K562 (cell line): ENCODE measurements around the gene PLCB3. TPM values are rescaled to one million over a fixed set of nuclear protein-coding genes. Genes with fewer than 3 reads are reported as not detected.

ENCODE experiments used
- BRF1 ChIP-seq: IDR thresholded peaks from 3 replicates; pipeline ENCODE4 v1.6.1; 2011; ENCODE audit warnings: borderline replicate concordance, mild to moderate bottlenecking; ENCODE audit not compliant: insufficient read length; ENCODE audit errors: extremely low read depth
- CBX3 ChIP-seq, 2 experiments: IDR thresholded peaks; 1 replicate in 1 of 2; 2 replicates in 1 of 2; pipeline ENCODE4 v1.6.1; 2012; ENCODE audit warnings: inconsistent platforms in 2 of 2, low read length in 2 of 2, borderline replicate concordance in 1 of 2, control low read depth in 1 of 2
- CTBP1 ChIP-seq: fragments of 450-650 bp; IDR thresholded peaks from 2 replicates; pipeline ENCODE4 v1.6.1; 2016; ENCODE audit warnings: borderline replicate concordance
- DIDO1 ChIP-seq: fragments of 450-650 bp; IDR thresholded peaks from 2 replicates; pipeline ENCODE4 v1.6.1; 2016; ENCODE audit warnings: low read depth, missing biosample characterization, missing genetic modification characterization
- ESRRB ChIP-seq: fragments of 250-450 bp; sonication (Bioruptor Pico); IDR thresholded peaks from 2 replicates; pipeline ENCODE4 v1.5.0; 2020; ENCODE audit warnings: mild to moderate bottlenecking, moderate library complexity, borderline replicate concordance
- GTF2E2 ChIP-seq: fragments of 200-800 bp; sonication (Bioruptor generic); IDR thresholded peaks from 2 replicates; pipeline ENCODE4 v1.6.1; 2016; ENCODE audit warnings: missing genetic modification characterization, missing compliant biosample characterization
- ILK ChIP-seq: fragments of 450-650 bp; IDR thresholded peaks from 2 replicates; pipeline ENCODE4 v1.6.1; 2016; ENCODE audit warnings: missing genetic modification characterization, low read depth, mild to moderate bottlenecking, missing compliant biosample characterization, moderate library complexity, borderline replicate concordance
- NCOA1 ChIP-seq: fragments of 450-650 bp; IDR thresholded peaks from 2 replicates; pipeline ENCODE4 v1.6.1; 2016; ENCODE audit warnings: low read depth
- PRMT5 ChIP-seq: sonication (generic); formaldehyde crosslinking; IDR thresholded peaks from 2 replicates; pipeline ENCODE4 v1.5.0; 2020; ENCODE audit warnings: missing genetic modification reagents
- polyA plus RNA-seq, 8 experiments: library from polyadenylated mRNA; depleted of rRNA in 4 of 8; stranded (reverse) in 5 of 8; unstranded in 3 of 8; fragments of >200 nt; fragmentation: Nextera tagmentation in 2 of 8; fragmentation: Illumina TruSeq in 1 of 8; extraction: Ambion mirVana in 2 of 8; extraction: Trizol in 1 of 8; gene quantifications; 2 replicates each; pipeline versions ENCODE4 v1.2.1 to v1.2.3, GENCODE V29; 2011 to 2014; ENCODE audit warnings: inconsistent platforms in 1 of 8, missing spikeins in 1 of 8
- total RNA-seq, 7 experiments: library from RNA; depleted of rRNA in 6 of 7; stranded (reverse); fragments of >200 nt in 6 of 7; fragmentation: Illumina TruSeq in 2 of 7; extraction: Trizol in 2 of 7; gene quantifications; 2 replicates each; pipeline versions ENCODE4 v1.2.1 to v1.2.3, GENCODE V29; 2011 to 2021; ENCODE audit warnings: low replicate concordance in 1 of 7
- TF ChIP-seq, protein P1 (sequence below): fragments of 450-650 bp; IDR thresholded peaks from 2 replicates; pipeline ENCODE4 v1.6.1; 2016; ENCODE audit warnings: borderline replicate concordance
- TF ChIP-seq, protein P2 (sequence below): fragments of 450-650 bp; IDR thresholded peaks from one replicate; pipeline ENCODE4 v1.6.1; 2018; ENCODE audit warnings: mild to moderate bottlenecking, moderate library complexity; ENCODE audit not compliant: partially characterized antibody
- TF ChIP-seq, protein P3 (sequence below), 2 experiments: IDR thresholded peaks; 2 replicates each; pipeline ENCODE4 v1.6.1; 2012; ENCODE audit warnings: improper control_type of control experiment in 2 of 2, low read depth in 2 of 2, low read length in 2 of 2, borderline replicate concordance in 1 of 2
- TF ChIP-seq, protein P4 (sequence below), 3 experiments: IDR thresholded peaks in 2 of 3; conservative IDR thresholded peaks in 1 of 3; 2 replicates each; pipeline ENCODE4 v1.5.1; 2011 to 2012; ENCODE audit warnings: low read length in 3 of 3, mild to moderate bottlenecking in 3 of 3, control low read depth in 2 of 3, improper control_type of control experiment in 1 of 3, inconsistent platforms in 1 of 3, low read depth in 1 of 3, mixed read lengths in 1 of 3, moderate library complexity in 1 of 3; ENCODE audit not compliant: insufficient read depth in 2 of 3
- TF ChIP-seq, protein P5 (sequence below): fragments of 450-650 bp; formaldehyde crosslinking; IDR thresholded peaks from 2 replicates; pipeline ENCODE4 v1.4.0; 2020; ENCODE audit warnings: mild to moderate bottlenecking, moderate library complexity
- TF ChIP-seq, protein P6 (sequence below): sonication (generic); formaldehyde crosslinking; IDR thresholded peaks from 2 replicates; pipeline ENCODE4 v1.8.0; 2022; ENCODE audit warnings: missing genetic modification reagents, mild to moderate bottlenecking, moderate library complexity, borderline replicate concordance

PLCB3 gene
- total and polyA plus RNA-seq, 9 of the 15 experiments (the other 6 are each of a cell fraction or from before 2014, with no cell fraction given), result 0.31 to 44.8 (median 14.6) TPM

DNA sequence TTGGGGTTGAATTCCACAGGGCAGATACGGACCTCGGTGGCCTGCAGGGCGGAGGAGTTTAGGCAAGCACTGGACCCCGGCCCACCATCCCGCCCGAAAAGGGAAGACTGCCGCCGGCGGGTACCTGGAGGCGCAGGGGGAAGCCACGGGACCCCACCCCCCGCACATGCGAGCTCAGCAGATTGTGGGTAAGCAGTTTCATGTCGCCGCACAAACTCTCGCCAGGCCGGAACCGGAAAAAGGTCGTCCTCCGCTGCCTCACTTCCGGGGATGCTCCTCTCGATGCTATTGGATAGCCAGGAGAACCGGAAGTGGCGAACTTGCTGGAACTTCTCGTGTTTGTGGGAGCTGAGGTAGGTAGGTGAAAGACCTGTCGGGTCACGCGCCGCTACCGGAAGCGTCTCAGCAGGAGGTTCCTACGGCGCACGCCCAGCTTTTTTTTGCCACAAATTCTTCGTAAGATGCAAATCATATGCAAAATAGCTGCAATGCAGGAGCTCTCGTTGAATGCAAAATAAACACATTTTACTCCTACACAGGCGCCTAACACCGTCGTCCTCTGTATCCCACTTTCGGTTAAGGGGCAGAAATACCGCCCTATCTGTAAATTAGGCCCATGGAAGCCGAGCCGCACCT is 66.1 kb downstream of the PLCB3 start, which contains the start of gene TRMT112 (continued):
- TF ChIP-seq, protein P1, sequence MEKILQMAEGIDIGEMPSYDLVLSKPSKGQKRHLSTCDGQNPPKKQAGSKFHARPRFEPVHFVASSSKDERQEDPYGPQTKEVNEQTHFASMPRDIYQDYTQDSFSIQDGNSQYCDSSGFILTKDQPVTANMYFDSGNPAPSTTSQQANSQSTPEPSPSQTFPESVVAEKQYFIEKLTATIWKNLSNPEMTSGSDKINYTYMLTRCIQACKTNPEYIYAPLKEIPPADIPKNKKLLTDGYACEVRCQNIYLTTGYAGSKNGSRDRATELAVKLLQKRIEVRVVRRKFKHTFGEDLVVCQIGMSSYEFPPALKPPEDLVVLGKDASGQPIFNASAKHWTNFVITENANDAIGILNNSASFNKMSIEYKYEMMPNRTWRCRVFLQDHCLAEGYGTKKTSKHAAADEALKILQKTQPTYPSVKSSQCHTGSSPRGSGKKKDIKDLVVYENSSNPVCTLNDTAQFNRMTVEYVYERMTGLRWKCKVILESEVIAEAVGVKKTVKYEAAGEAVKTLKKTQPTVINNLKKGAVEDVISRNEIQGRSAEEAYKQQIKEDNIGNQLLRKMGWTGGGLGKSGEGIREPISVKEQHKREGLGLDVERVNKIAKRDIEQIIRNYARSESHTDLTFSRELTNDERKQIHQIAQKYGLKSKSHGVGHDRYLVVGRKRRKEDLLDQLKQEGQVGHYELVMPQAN, result peak; percentile 89; the same call in 1 of the 2 replicates
- TF ChIP-seq GTF2E2 (tag) (peak; percentile 70; the same call in 1 of the 2 replicates), DIDO1 (tag) (0 out of 2 replicates have a peak, but pooled peaks have one; percentile 40), PRMT5 (CRISPR knock-in tag) (no peak), ILK (no peak), CTBP1 (0 out of 2 replicates have a peak, but pooled peaks have one; percentile 13), BRF1 (no peak), CBX3 (IDR thresholded peaks at IDR 0.05; ENCODE audit: borderline replicate concordance in 1 of 2, low read length in 2 of 2) (no peak), NCOA1 (no peak), ESRRB (CRISPR knock-in tag) (no peak)
- TF ChIP-seq, protein P2, sequence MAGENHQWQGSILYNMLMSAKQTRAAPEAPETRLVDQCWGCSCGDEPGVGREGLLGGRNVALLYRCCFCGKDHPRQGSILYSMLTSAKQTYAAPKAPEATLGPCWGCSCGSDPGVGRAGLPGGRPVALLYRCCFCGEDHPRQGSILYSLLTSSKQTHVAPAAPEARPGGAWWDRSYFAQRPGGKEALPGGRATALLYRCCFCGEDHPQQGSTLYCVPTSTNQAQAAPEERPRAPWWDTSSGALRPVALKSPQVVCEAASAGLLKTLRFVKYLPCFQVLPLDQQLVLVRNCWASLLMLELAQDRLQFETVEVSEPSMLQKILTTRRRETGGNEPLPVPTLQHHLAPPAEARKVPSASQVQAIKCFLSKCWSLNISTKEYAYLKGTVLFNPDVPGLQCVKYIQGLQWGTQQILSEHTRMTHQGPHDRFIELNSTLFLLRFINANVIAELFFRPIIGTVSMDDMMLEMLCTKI, result no peak
- TF ChIP-seq, protein P3, sequence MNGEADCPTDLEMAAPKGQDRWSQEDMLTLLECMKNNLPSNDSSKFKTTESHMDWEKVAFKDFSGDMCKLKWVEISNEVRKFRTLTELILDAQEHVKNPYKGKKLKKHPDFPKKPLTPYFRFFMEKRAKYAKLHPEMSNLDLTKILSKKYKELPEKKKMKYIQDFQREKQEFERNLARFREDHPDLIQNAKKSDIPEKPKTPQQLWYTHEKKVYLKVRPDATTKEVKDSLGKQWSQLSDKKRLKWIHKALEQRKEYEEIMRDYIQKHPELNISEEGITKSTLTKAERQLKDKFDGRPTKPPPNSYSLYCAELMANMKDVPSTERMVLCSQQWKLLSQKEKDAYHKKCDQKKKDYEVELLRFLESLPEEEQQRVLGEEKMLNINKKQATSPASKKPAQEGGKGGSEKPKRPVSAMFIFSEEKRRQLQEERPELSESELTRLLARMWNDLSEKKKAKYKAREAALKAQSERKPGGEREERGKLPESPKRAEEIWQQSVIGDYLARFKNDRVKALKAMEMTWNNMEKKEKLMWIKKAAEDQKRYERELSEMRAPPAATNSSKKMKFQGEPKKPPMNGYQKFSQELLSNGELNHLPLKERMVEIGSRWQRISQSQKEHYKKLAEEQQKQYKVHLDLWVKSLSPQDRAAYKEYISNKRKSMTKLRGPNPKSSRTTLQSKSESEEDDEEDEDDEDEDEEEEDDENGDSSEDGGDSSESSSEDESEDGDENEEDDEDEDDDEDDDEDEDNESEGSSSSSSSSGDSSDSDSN (IDR thresholded peaks at IDR 0.05; ENCODE audit: borderline replicate concordance in 1 of 2, low read depth in 2 of 2, low read length in 2 of 2), result no peak
- TF ChIP-seq, protein P4, sequence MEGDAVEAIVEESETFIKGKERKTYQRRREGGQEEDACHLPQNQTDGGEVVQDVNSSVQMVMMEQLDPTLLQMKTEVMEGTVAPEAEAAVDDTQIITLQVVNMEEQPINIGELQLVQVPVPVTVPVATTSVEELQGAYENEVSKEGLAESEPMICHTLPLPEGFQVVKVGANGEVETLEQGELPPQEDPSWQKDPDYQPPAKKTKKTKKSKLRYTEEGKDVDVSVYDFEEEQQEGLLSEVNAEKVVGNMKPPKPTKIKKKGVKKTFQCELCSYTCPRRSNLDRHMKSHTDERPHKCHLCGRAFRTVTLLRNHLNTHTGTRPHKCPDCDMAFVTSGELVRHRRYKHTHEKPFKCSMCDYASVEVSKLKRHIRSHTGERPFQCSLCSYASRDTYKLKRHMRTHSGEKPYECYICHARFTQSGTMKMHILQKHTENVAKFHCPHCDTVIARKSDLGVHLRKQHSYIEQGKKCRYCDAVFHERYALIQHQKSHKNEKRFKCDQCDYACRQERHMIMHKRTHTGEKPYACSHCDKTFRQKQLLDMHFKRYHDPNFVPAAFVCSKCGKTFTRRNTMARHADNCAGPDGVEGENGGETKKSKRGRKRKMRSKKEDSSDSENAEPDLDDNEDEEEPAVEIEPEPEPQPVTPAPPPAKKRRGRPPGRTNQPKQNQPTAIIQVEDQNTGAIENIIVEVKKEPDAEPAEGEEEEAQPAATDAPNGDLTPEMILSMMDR (IDR thresholded peaks at IDR 0.05 in 2 of 3, conservative IDR thresholded peaks at IDR 0.05 in 1 of 3; ENCODE audit: insufficient read depth in 2 of 3, low read depth in 1 of 3, low read length in 3 of 3), result 0 out of 6 replicates have a peak, but pooled peaks of 1 of the 3 experiments have one; percentile 0
- TF ChIP-seq, protein P5, sequence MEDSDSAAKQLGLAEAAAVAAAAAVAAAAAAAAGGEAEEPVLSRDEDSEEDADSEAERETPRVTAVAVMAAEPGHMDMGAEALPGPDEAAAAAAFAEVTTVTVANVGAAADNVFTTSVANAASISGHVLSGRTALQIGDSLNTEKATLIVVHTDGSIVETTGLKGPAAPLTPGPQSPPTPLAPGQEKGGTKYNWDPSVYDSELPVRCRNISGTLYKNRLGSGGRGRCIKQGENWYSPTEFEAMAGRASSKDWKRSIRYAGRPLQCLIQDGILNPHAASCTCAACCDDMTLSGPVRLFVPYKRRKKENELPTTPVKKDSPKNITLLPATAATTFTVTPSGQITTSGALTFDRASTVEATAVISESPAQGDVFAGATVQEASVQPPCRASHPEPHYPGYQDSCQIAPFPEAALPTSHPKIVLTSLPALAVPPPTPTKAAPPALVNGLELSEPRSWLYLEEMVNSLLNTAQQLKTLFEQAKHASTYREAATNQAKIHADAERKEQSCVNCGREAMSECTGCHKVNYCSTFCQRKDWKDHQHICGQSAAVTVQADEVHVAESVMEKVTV (CRISPR knock-in tag), result no peak
- TF ChIP-seq, protein P6, sequence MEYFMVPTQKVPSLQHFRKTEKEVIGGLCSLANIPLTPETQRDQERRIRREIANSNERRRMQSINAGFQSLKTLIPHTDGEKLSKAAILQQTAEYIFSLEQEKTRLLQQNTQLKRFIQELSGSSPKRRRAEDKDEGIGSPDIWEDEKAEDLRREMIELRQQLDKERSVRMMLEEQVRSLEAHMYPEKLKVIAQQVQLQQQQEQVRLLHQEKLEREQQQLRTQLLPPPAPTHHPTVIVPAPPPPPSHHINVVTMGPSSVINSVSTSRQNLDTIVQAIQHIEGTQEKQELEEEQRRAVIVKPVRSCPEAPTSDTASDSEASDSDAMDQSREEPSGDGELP, result peak; percentile 35; the same call in 1 of the 2 replicates
